Stimulated activated CD8-positive, alpha-beta memory T cell treated with anti-CD3 and anti-CD28 coated beads, Interleukin-2, amount 100 ng/mL, for 48 hours (primary cell): Measurements from ENCODE around the gene DSCAM.

Source experiments
- DNase-seq, 2 donors: peaks; one replicate each; pipeline ENCODE4 v3.0.0-alpha.2; 2020; ENCODE audit warnings: low read depth in 2 of 2

DSCAM gene

DNA sequence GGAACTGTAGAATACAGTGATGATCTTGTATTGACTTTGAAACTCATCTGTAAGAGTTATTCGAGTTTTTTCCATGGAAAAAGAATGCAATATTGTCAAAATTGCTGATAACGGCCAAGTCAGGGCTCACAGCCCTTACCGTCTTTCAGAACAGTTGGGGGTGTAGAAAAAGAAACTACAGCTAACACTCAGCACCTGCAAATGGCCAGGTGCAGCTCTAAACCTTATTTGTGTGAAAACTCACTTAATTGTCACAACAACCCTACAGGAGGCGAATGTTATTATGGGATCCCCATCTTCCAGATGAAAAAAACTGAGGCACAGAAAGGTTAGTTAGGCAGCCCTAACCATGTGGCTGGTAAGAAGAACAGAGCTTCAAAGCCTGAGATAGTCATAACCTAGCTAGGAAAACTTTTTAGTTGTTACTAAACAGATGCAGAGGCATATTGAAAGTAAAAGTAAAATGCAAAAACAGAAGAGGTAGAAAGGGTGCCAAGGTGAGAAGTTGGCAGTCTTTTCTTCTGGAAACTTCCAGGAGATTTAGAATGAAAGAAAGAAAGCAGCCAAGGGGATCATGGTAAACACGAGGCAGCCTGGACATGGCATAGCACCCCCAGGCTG, 76.4 kb downstream of the DSCAM start:
- DNase-seq = no peak

DNA sequence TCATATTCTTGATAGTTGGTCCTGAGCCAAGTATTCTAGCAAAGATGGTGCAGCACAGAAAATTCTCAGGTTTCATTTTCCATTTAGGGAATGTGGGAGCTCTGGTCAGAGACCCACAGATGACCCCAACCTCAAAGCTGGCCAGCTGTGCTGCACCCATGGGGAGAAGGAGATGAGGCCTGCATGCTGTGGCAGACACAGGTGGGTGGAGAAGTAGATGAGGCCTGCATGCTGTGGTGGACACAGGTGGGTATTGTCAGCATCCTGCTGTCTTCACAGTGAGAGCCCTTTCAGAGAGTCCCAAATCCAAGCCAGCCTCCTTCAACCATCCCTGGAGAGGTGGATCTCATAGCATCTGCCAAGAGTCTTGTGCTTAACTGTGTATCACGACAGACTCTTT, 77.7 kb downstream of the DSCAM start:
- DNase-seq = no peak

DNA sequence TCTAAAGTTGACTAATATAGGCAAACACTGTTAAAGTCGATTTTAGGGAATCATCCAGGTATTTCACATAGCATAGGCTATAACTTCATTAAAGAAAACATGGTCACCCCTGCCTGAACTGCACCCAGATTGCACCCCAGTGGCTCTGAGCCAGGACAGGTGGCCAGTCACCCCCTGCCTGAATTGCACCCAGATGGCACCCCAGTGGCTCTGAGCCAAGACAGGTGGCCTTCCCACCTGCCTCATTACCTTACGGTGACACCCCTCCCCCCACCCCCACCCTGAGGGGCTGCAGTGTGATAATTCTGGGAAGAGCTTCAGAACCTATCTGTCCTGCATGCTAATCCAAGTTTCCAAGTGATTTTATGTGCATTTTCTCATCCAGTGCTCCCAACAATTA, 78.9 kb downstream of the DSCAM start:
- no peak for DNase-seq

DNA sequence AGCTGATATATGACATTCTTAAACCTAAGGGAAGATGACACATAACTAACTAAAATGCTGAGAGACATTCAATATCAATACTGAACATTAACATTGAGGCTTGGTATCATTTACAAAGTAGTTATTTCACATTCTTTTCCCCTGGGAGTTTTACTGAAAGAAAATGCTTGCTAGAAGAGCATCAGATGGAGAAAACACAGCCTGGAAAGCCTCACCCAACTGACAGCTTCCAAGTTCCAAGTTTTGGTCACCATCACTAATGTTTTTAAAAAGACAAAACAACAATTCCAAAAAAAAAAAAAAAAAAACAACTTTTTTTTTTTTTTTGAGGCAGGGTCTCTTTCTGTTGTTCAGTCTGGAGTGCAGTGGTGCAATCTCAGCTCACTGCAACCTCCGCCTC, 80.6 kb downstream of the DSCAM start:
- no peak for DNase-seq

DNA sequence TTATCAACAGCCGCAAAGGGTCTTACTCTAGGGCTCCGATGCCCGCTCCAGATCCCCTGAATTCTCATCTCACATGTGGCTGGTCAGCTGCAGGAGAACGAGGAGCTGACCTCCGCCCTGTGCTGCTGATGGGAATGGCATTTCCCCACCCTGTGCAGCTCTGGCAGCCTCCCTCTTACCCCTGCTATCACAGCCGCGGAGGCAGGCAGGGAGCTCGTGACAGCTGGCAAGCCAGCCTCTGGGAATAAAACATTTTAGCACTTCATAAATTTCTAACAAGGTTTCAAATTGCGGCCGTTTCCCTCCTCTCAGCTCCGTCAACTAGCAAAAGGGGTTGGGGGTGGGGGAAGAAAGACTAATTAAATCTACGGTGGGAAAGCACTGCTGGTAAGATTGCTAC, 81.1 kb downstream of the DSCAM start:
- no peak for DNase-seq

DNA sequence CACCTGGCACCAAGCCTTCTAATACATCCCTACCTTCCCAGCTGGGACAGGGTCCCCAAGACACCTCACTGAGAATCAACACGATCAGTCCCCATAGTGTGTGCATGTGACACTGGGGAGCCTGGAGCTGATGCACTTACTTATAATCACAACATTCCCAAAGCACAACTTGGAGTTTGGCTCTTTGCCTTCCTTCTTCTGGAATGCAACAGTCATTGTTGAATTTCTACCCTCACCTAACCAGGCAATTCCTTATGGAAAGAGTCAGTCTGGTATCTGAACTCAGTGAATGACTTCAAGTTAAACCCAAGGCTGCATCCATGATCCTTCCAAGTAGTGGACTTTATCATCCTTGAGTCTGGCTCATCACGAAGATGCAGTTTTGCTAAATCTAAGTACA, 86.1 kb downstream of the DSCAM start:
- DNase-seq = no peak

DNA sequence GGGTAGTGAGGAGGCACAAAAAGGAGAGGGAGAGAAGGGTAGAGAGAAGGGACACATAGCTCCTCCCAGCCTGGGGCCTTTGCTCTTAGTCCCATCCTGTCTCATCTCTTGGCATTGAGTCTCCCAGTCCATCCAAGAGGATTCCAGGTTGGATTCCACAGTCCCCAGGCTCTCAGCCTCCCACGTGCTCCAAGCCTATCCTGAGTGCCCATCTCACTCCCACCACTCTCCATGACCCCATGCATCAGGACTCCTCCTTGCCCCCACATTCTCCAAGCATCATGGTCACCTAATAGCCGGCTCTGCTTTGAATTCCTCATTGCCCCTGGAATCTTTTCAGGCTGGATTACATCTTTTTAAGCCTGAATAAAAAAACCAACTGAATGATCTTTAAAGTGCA, 87.9 kb downstream of the DSCAM start:
- DNase-seq = no peak

DNA sequence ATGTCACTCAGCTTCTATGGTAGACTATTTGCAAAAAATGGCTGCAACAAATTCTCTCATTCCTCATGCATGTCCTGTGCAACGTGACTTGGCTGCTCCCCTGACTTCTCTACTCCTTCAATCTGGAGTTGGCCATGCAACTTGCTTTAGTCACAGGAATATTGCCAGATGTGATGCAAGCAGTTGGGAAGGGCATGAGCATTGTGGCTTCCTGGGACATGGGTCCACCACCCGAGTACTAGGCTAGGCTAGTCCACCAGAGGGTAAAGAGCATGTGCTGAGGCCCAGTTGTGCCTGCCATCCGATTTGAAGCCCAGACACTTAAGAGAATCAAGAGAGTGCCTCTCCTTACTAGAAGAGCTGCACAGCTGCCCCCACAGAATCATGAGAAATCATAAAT, 89.6 kb downstream of the DSCAM start:
- DNase-seq = no peak

DNA sequence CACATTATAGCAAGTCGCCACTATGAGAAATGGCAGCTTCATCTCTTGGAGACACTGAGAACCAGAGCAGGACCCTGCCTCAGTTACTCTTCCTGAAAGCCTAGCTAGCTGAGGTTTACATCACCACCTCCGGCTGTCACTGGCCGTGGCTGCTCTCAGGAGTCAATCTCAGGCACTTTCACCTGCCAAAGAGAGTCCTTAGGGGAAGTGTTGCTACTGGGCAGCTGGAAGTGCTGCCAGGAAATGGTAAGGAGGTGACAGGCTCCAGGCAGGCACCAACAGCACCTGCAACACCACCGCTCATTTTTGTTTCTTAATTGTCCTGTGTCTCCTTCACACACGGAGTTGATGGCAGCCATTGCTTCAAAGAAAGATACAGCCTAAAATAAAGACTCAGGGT, 92.5 kb downstream of the DSCAM start:
- no peak for DNase-seq

DNA sequence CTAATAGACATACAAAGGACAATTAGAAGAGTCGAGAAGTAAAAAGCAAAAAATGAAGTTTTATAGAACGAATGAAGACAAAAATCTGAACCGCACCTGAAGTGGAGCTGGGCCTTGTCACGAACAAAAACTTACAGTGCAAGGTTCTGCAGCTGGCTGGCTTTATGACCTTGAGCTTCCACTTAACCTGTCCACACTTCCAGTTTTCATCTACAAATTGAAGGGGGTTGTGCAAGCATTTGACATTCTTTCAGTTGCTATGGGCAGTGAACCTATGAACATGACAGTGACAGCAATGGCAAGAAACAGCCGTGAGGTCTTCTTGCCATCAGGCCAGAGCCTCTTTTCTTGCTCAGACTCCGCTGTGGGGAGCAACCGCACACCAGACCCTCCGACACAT, 93.2 kb downstream of the DSCAM start:
- no peak for DNase-seq

DNA sequence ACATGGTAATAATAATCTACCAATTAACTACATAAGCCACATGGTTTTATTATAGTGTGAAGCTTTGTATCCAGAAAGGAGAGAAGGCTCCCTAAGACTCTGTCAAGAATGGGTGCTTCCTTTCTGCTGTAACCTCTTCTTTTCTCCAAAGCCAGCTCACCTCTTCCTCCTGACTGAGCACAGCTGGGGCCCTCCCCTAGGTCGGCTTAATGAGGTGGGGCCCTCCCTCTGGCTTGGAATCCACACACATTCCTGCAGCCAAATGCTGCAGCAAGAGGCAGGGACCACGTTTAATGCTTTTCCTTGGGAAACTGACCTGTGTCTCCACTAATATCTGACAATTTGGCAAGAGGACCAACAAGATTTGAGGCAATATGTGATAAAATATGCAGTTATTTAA, 94.8 kb downstream of the DSCAM start:
- no peak for DNase-seq

DNA sequence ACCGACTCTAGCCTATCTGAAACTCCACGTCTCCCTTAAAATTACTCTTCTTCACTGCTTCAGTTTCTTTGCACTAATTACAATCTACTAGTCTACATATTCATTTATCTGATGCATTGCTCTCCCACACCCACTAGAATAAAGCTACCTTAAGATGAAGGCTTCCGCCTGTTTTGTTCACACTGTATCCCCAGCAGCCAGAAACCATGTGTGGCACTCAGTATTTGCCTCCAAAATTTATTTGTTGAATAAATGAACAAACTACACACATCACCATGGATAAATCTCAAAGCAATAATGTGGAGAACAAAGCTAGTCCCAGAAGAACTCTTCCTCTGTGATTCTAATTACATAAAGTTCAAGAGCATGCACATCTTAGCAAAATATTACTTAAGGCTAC, 95.7 kb downstream of the DSCAM start:
- no peak for DNase-seq

DNA sequence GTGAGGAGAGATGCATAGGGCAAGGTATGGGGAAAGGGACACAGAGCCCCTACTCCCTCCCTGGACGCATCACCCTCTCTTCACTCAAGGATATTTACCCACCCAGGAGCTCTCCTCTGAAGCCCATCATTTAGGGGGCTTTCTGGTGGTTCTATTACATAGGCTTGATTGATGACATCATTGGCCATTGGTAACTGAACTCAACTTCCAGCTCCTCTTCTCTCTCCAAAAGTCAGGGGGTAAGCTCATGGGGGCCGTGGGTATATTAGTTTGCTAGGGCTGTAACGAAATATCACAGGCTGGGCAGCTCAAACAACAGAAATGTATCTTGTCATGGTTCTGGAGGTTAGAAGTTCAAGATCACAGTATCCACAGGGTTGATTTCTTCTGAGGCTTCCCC, 110.8 kb downstream of the DSCAM start:
- DNase-seq = no peak

DNA sequence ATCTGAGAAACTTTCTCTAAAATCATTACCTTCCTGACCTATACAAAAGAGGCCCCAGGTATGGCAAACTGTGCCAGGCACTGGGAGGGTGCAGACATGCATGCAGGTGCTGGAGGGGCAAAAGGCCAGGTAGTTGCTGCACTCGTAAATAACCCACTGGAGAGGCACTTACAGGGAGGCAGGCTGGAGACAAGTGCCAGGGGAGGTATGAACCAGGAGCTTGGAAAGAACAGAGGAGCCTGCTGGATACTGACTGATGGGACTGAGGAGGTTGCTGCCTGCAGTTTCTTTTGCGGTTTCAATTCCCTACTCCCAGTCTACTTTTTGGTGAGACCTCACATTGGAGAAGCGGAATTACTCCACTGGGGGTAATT, 113.9 kb downstream of the DSCAM start:
- no peak for DNase-seq

DNA sequence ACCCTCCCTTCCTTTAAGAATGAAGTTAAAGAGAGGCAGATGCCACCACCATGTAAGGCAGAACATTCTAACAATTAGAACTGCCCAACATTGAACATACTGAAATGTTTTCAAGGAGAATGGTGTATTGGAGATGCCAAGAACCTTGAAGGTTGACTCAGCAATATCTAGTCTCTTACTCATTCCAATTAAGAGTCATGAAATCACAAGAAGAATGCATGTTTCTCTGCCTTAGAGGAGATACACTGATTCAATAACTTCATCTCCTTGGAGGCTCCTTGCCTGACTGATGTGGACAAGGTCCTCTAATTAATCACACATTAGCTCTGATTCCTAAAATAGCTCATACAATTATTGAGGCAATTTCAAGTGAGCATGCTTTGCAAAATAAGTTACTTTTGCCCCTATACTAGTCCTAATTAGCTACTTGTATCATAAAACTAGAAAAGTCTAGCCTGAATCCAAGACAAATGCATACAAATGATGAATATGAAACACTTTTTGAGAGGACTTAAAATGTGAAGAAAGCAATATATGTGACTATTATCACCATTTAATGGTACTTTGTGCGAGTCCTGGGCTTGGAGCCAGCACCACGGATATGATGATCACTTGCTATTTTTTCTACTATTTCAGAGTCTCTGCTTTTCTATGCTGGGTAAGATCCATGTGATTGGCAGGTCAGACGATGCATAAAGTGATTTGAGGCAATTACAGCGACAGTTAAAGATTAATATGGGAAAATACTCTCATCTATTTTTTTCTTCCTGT, 114.5 kb downstream of the DSCAM start:
- no peak for DNase-seq

DNA sequence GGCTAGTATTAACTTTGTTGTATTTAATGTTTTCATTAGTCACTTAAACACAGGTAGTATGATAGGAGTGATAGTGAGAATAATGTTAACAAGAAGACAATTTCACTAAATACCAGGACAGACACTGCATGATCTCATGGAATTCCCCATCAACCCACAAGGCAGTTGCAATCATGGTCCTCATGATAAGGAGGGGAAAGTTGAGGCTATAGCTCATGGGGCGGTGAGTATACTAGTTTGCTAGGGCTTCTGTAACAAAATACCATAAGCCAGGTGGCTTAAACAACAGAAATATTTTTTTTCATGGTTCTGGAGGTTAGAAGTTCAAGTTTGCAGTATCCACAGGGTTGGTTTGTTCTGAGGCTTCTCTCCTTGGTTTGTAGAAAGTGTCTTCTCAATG, 115.8 kb downstream of the DSCAM start:
- no peak for DNase-seq

DNA sequence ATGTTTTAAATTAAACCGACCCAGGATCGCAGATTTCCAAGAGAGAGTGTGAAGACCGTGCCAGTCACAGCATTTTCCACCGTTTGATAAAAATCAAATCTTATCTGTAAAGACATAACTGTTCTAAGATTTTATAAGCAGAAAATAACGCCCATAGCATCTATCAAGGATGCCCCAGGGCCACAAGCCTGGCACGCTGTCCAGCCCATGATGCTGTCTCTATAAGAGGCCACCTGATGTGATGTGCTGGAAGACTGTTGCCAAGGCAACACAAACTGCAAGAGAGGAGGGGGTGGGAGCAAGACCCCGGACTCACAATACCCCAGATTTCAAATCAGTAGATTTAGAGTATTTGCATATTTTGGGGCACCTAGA, 116.5 kb downstream of the DSCAM start:
- DNase-seq = no peak

DNA sequence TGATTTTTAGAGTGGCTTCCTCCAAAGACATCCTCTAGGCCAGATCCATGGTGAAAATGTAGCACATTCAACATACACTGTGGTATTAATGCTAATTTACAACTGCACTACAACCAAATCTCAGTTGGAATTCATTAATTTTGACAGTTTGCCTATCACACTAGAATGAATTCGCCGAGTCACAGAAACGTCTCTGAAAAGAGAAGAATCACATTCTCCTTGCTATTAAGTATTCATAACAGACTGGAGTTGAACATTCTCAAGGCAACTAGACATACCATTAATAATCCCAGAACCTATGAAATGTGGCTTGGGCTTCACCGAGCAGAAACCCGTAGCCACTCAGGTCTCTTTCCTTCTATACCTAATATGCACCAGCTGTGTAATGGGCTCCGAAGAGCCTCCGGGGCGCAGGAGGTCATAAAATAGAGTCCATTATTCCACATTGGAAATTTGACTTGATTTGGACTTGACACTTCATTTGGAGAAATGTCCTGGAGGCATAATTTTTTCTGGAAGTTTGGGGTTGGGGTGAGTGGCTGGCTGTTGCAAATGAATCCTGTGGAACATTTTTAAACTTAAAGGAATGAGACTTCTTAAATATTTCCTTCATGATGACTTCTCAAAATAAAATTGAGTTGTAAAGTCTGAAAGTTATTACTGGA, 117.1 kb downstream of the DSCAM start:
- DNase-seq = no peak

DNA sequence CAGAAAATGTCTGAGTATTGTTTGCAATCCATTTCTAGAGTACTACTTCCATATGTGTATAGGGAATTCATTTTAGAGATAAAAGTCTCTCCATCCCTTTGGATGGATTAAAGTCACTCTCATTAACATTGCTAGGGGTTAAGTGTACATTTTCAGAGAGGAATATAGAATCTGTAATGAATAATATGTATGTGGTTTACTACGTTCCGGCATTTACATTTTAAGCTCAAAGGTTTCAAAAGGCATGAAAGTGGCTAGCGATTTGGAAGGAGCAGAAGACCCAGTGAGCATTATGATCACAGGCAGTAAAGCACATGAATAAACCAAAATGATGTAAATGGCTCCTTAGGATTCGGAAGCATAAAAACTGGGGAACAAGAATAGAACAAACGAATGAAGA, 123.0 kb downstream of the DSCAM start:
- DNase-seq = no peak

DNA sequence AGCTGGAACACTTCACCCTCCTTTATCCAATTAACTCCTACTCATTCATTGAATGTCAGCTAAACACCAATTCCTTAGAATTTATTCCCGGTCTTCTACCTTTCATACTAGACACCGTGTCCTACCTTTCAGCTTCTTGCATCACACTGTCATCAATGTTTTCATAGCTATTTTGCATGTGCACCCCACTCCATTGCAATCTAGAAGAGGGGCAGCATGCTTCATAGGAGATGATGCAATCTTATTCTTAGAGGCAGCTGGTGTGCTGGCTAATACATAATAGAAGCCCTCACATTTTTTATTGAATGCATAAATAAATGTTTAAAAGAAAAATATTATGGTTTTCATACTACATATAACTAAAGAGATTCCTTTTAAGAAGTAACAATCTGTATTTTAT, 123.6 kb downstream of the DSCAM start:
- no peak for DNase-seq

DNA sequence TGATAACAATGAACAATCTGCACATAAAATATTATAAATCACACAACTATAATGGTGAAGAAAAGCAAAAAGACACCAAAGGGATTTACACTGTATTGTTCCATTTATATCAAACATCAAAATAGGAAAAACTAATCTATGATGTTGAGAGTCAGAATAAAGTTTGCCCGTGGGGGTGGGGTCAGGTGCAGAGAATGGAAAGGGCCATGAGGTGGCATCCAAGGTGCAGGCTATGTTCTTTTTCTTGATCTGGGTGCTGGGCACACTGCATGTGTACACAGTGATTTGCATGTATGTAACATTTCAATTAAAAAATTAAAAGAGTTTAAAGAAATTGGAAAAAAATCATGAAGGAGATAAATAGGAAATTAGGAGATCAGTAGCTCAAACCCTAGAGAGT, 127.3 kb downstream of the DSCAM start:
- no peak for DNase-seq

DNA sequence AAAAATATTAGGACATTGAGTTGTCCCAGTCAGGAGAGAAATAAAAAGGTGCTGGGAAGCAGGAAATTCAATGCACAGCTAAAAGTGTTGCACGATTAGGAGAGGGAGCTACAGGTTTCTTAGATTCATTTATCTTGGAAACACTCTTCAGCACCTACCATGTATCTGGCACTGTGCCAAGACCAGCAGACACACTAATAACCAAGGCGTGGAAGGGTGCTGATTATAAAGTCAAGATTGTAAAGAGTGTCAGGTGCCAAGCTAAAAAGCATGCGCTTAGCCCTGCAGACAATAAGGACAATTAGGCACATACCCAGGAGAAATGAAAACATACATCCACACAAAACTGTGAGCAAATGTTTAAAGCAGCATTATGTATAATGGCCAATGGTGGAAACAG, 129.9 kb downstream of the DSCAM start:
- no peak for DNase-seq

DNA sequence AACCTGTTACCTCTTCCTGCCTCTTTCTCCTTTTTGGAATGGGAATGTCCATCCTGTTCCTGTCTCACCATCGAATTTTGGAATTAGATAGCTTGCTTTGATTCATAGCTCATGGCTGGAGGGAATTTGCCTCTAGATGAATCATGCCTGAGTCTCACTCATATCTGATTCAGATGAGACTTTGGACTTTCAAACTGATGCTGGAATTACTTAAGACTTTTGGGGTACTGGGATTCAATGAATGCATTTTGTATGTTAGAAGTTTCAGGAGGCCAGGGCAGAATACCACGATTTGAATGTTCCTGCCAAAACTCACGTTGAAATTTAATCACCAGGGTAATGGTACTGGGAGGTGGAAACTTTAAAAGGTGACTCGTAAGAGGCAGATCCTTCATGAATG, 132.4 kb downstream of the DSCAM start:
- no peak for DNase-seq
